Muscle layer of colon (tissue), 2 donors: Measurements from ENCODE around the gene TNRC6B.
A peak's percentile ranks its signal among the peaks of the same experiment; 100 is the strongest.

Experiments
- H3K27ac ChIP-seq: one replicate; pipeline ENCODE4 v1.7.0; 2013; ENCODE audit warnings: low read depth, mild to moderate bottlenecking, low read length, moderate library complexity
- H3K27me3 ChIP-seq, 2 donors: one replicate each; pipeline ENCODE4 v1.7.0; 2013; ENCODE audit warnings: low read length in 2 of 2, mild to moderate bottlenecking in 2 of 2; ENCODE audit not compliant: insufficient read depth in 2 of 2, control insufficient read depth in 1 of 2
- H3K36me3 ChIP-seq: one replicate; pipeline ENCODE4 v1.7.0; 2013; ENCODE audit warnings: mild to moderate bottlenecking, low read length; ENCODE audit not compliant: insufficient read depth
- H3K4me1 ChIP-seq: one replicate; pipeline ENCODE4 v1.7.0; 2013; ENCODE audit warnings: mild to moderate bottlenecking, low read length; ENCODE audit not compliant: insufficient read depth
- H3K4me3 ChIP-seq, 2 donors: one replicate each; pipeline ENCODE4 v1.7.0; 2013; ENCODE audit warnings: low read length in 2 of 2, low read depth in 1 of 2, mild to moderate bottlenecking in 1 of 2, moderate library complexity in 1 of 2
- H3K9ac ChIP-seq: one replicate; pipeline ENCODE4 v1.7.0; 2013; ENCODE audit warnings: low read length
- H3K9me3 ChIP-seq: one replicate; pipeline ENCODE4 v1.7.0; 2013; ENCODE audit warnings: mild to moderate bottlenecking, low read length
- donor health status: abdominal sarcoma.
- donor health status: Adenocarcinoma of cecum.

Gene TNRC6B

DNA sequence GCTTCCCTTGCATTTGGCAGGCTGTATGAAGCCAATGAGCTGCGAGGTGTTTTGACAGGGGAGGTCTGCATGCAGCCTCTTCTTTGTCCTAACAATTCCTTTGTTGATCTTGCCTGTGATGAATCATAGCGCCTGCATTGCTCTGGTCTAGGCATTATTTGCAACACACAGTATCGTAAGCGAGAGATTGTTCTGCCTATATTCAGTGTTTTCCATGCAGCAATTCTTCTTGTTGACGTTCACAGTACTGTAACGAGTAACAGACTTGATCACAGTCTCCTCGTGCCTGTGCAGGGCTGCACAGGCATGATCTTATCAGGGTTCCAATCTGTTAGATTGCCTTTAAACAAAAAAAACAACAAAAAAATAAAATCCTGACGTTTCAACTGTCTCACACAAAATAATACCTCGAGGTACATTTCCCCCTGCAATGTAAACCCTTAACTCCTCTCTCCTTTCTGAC lies 154.6 kb downstream of the TNRC6B start:
- H3K9me3 ChIP-seq, result no peaks in the 10 kb centered on the region
- H3K27me3 ChIP-seq, result no peaks in the 10 kb centered on the region
- H3K9ac ChIP-seq, result no peak overlapping the region
- H3K27ac ChIP-seq, result peak overlapping the region; percentile 24
- peaks cover 7% of the 10 kb centered on the region for H3K36me3 ChIP-seq
- H3K4me1 ChIP-seq, result no peaks in the 10 kb centered on the region
- H3K4me3 ChIP-seq, result no peak overlapping the region

- H3K4me1 ChIP-seq, result no peaks in the 10 kb centered on the region
- H3K4me3 ChIP-seq, result no peak overlapping the region
- peaks cover 7% of the 10 kb centered on the region for H3K36me3 ChIP-seq
- H3K9ac ChIP-seq, result no peak overlapping the region
- no peaks in the 10 kb centered on the region for H3K27me3 ChIP-seq
- H3K9me3 ChIP-seq, result no peaks in the 10 kb centered on the region
- H3K27ac ChIP-seq, result no peak overlapping the region
These were observed 156.3 kb downstream of the TNRC6B start for GRCh38 chr22:40334060-40334459.

DNA sequence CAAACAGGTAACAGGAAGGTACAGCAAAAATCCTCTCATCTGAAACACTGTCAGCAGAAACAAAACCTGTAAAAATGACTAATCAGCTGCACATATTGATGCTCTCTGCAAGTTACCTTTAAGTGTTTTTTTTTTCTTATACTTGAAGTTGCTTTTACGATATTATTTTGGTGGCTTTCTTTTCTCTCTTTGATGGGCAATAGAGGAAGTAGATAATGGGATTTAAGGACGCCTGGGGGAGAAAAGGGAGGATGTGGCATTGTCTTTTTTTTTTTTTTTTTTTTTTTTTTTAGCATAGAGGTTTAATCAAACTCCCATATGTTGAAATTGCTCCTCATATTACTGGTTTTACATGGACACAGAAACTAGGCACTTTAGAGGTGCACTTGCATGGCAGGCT lies 157.2 kb downstream of the TNRC6B start:
- peaks cover 7% of the 10 kb centered on the region for H3K36me3 ChIP-seq
- no peak overlapping the region for H3K4me3 ChIP-seq
- H3K9me3 ChIP-seq, result no peaks in the 10 kb centered on the region
- no peaks in the 10 kb centered on the region for H3K4me1 ChIP-seq
- no peak overlapping the region for H3K27ac ChIP-seq
- H3K9ac ChIP-seq, result no peak overlapping the region
- H3K27me3 ChIP-seq, result no peaks in the 10 kb centered on the region

DNA sequence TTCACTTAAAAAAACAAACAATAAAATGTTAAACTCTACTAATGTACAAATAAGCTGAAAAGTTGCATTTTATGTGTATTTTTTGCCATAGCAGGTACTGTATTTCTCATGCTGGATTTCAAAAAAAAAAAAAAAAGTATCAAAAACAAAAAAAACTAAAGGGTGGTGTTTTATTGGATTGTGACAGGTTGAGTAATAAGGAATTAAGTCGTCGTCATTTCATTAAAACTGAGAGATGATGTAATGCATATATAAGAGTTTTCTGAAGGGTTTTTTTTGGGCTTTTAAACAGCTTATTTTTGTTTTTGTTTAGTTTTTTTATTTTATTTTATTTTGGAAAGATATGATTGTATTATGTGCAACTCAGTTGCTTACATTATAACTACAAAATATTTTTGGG lies 157.6 kb downstream of the TNRC6B start:
- H3K9me3 ChIP-seq, result no peaks in the 10 kb centered on the region
- no peak overlapping the region for H3K27ac ChIP-seq
- peaks cover 3% of the 10 kb centered on the region for H3K36me3 ChIP-seq
- H3K4me3 ChIP-seq, result no peak overlapping the region
- no peaks in the 10 kb centered on the region for H3K27me3 ChIP-seq
- no peaks in the 10 kb centered on the region for H3K4me1 ChIP-seq
- no peak overlapping the region for H3K9ac ChIP-seq

DNA sequence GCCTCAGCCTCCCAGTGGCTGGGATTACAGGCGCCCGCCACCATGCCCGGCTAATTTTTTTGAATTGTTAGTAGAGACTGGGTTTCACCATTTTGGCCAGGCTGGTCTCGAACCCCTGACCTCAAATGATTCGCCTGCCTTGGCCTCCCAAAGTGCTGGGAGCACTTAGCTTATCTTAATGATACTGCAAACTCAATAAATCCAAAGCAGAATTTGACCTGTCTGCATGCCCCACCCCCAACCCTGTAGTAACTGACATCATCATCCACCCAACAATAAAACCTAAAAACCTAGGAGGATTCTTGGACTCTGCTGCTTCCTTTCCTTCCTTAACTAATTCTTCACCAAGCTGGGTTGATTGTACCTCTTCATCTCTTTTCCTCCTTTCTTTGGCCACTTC lies 162.3 kb downstream of the TNRC6B start:
- no peak overlapping the region for H3K4me3 ChIP-seq
- H3K27ac ChIP-seq, result no peak overlapping the region
- no peaks in the 10 kb centered on the region for H3K36me3 ChIP-seq
- H3K27me3 ChIP-seq, result no peaks in the 10 kb centered on the region
- no peaks in the 10 kb centered on the region for H3K9me3 ChIP-seq
- no peak overlapping the region for H3K9ac ChIP-seq
- no peaks in the 10 kb centered on the region for H3K4me1 ChIP-seq

- no peaks in the 10 kb centered on the region for H3K9me3 ChIP-seq
- no peaks in the 10 kb centered on the region for H3K27me3 ChIP-seq
- no peak overlapping the region for H3K9ac ChIP-seq
- H3K4me3 ChIP-seq, result no peak overlapping the region
- H3K27ac ChIP-seq, result no peak overlapping the region
- no peaks in the 10 kb centered on the region for H3K4me1 ChIP-seq
- H3K36me3 ChIP-seq, result no peaks in the 10 kb centered on the region
These were observed 163.9 kb downstream of the TNRC6B start for GRCh38 chr22:40341604-40342003.

DNA sequence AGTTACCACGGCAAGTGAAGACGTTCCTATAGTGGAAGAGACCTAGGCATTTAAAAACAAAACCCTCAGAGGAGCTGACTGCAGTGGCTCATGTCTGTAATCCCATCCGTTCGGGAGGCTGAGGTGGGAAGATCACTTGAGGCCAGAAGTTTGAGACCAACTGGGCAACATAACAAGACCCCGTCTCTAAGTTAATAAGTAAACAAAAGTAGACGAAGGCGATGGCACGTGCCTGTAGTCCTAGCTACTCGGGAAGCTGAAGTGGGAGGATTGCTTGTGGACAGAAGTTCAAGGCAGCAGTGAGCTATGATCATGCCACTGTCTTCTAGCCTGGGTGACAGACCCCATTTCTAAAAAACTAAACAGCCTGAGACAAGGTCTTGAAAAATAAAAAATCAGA lies 164.8 kb downstream of the TNRC6B start:
- no peak overlapping the region for H3K4me3 ChIP-seq
- no peaks in the 10 kb centered on the region for H3K36me3 ChIP-seq
- H3K4me1 ChIP-seq, result peaks cover 6% of the 10 kb centered on the region
- H3K27ac ChIP-seq, result no peak overlapping the region
- no peaks in the 10 kb centered on the region for H3K9me3 ChIP-seq
- H3K9ac ChIP-seq, result no peak overlapping the region
- no peaks in the 10 kb centered on the region for H3K27me3 ChIP-seq

GRCh38 chr22:40345271-40345670 lies 167.5 kb downstream of the TNRC6B start:
- Histone ChIP-seq H3K9ac (no peak overlapping the region), H3K27ac (no peak overlapping the region), H3K27me3 (no peaks in the 10 kb centered on the region), H3K4me3 (no peak overlapping the region), H3K4me1 (peaks cover 15% of the 10 kb centered on the region), H3K9me3 (no peaks in the 10 kb centered on the region), H3K36me3 (peaks cover 11% of the 10 kb centered on the region)

DNA sequence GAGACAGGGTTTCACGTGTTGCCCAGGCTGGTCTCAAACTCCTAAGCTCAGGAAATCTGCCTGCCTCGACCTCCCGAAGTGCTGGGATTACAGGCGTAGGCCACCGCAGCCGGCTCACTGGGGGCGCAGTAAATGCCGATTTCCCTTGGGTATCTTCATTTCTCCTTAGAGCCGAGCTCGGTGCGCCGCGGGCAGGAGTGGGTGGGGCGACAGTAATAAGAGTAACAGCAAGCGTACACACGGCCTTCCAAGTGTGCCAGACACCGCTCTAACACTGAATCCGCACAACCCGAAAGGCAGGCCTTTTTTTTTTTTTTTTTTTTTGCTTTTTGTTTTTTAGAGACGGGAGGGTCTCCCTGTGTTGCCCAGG lies 168.1 kb downstream of the TNRC6B start:
- peaks cover 15% of the 10 kb centered on the region for H3K4me1 ChIP-seq
- H3K4me3 ChIP-seq, result peak overlapping the region; percentile 59 to 92
- peak overlapping the region; percentile 90 for H3K27ac ChIP-seq
- peak overlapping the region; percentile 86 for H3K9ac ChIP-seq
- no peaks in the 10 kb centered on the region for H3K9me3 ChIP-seq
- peaks cover 16% of the 10 kb centered on the region for H3K36me3 ChIP-seq
- H3K27me3 ChIP-seq, result no peaks in the 10 kb centered on the region

DNA sequence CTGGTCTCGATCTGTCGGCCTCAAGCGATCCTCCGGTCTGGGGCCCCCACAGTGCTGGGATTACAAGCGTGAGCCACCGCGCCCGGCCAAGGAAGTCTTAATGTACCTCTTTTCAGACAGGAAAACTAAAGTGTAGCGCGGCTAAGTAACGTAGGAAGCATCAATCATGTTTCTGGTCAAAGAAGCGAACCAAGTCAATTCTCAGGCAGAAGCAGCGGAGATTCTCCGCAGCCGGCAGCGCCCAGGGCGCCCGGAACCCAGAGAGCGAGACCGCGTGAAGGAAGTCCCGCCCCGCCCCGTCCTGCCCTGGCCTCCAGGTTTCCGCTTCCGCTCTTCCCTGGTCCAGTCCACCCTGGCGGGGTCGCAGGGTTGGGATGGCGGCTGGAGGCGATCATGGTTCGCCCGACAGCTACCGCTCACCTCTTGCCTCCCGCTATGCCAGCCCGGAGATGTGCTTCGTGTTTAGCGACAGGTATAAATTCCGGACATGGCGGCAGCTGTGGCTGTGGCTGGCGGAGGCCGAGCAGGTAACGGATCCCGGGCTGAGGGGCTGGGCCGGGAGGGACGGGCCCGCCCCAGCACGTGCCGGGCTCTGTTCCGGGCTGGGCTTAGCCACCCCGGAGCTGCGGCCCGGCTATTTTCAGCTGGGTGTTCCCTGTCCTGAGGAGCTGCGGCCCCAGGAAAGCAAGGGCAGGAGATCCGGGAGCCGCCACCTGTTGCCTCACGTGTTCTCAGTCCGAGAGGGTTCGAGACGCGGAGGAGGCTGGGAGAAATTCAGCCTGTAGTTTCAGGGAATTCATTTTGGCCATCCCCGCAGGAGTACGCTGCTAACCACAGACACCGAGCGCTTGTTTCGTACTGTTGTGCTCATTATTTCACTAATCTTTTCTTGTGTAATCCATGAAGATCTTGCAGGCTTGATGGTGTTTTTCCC lies 168.7 kb downstream of the TNRC6B start, which contains the start of gene ADSL:
Gene ADSL (plus strand): TSS at position 316 of the 934 bp plus-strand sequence. CDS start 59 bp downstream, at position 375.
- peak within 1 kb of the TSS; percentile 59 to 92 for H3K4me3 ChIP-seq
- peak within 1 kb of the TSS; percentile 86 for H3K9ac ChIP-seq
- peak within 1 kb of the TSS; percentile 90 for H3K27ac ChIP-seq
- H3K9me3 ChIP-seq, result no peaks in the 10 kb centered on the region
- peaks cover 18% of the 10 kb centered on the region for H3K36me3 ChIP-seq
- peaks cover 15% of the 10 kb centered on the region for H3K4me1 ChIP-seq
- no peaks in the 10 kb centered on the region for H3K27me3 ChIP-seq

DNA sequence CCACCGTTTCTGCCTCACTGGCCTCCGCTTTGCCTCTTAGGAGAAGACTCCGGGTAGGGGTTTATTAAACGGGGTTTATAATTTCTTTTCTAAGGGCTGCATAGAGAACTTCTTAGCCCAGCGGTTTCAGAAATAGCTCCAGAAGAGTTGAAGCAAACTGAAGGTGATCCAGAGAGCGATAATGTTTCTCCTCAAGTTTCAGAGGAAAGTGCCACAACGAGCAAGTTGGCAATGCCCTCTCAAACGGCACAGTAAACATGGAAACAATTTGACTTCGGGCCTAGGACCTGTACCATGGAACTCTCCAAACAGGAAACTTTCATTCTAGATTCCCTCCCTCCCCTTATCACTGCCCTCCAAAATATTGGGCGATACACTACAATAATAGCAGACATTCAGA lies 169.6 kb downstream of the TNRC6B start:
- no peaks in the 10 kb centered on the region for H3K27me3 ChIP-seq
- peak overlapping the region; percentile 59 to 92 for H3K4me3 ChIP-seq
- peak overlapping the region; percentile 90 for H3K27ac ChIP-seq
- peaks cover 15% of the 10 kb centered on the region for H3K4me1 ChIP-seq
- H3K9me3 ChIP-seq, result no peaks in the 10 kb centered on the region
- peak overlapping the region; percentile 86 for H3K9ac ChIP-seq
- peaks cover 26% of the 10 kb centered on the region for H3K36me3 ChIP-seq
